Neural cell (in vitro differentiated cells): ENCODE results near the gene IQSEC1. TPM values are rescaled to one million over a fixed set of nuclear protein-coding genes. Genes with fewer than 3 reads are reported as not detected.

Experiments used
- H2AFZ ChIP-seq: fragments of 200-600, 300-800 bp; sonication (generic), shearing (Covaris generic); 2 replicates; pipeline ENCODE4 v1.6.0; 2014; ENCODE audit warnings: low read depth, mild to moderate bottlenecking, antibody characterized with exemption, low read length, moderate library complexity
- H3F3A ChIP-seq: fragments of 200-600 bp; shearing (Covaris generic); 2 replicates; pipeline ENCODE4 v1.6.1; 2016; ENCODE audit warnings: mild to moderate bottlenecking, moderate library complexity, mixed read lengths, antibody characterized with exemption, low read length; ENCODE audit not compliant: insufficient read depth, poor library complexity, severe bottlenecking
- H3K27ac ChIP-seq: fragments of 200-600, 300-800 bp; sonication (generic), shearing (Covaris generic); 2 replicates; pipeline ENCODE4 v1.5.1; 2014; ENCODE audit warnings: mild to moderate bottlenecking, low read length, moderate library complexity
- H3K27me3 ChIP-seq: fragments of 300-800, 200-600 bp; sonication (generic), shearing (Covaris generic); 2 replicates; pipeline ENCODE4 v1.6.0; 2014; ENCODE audit warnings: mild to moderate bottlenecking, low read depth, low read length, moderate library complexity; ENCODE audit not compliant: insufficient read depth
- H3K36me3 ChIP-seq: fragments of 300-800, 200-600 bp; sonication (generic), shearing (Covaris generic); 2 replicates; pipeline ENCODE4 v1.5.1; 2014; ENCODE audit warnings: mild to moderate bottlenecking, antibody characterized with exemption, low read length, moderate library complexity; ENCODE audit not compliant: insufficient read depth
- H3K4me2 ChIP-seq: fragments of 300-800, 200-600 bp; sonication (generic), shearing (Covaris generic); 2 replicates; pipeline ENCODE4 v1.6.0; 2014; ENCODE audit warnings: mild to moderate bottlenecking, low read length
- H3K4me3 ChIP-seq: fragments of 300-800, 200-600 bp; sonication (generic), shearing (Covaris generic); 2 replicates; pipeline ENCODE4 v1.5.1; 2014; ENCODE audit warnings: mild to moderate bottlenecking, low read length, moderate library complexity
- H3K79me2 ChIP-seq: fragments of 200-600 bp; shearing (Covaris generic); replicated peaks from 2 replicates; pipeline ENCODE4 v1.6.0; 2014; ENCODE audit warnings: mild to moderate bottlenecking, low read length, moderate library complexity; ENCODE audit not compliant: insufficient read depth
- H3K9ac ChIP-seq: fragments of 300-800, 200-600 bp; sonication (generic), shearing (Covaris generic); 2 replicates; pipeline ENCODE4 v1.6.1; 2016; ENCODE audit warnings: mild to moderate bottlenecking, low read length, mixed read lengths
- H3K9me2 ChIP-seq: fragments of 200-600 bp; shearing (Covaris generic); 2 replicates; pipeline ENCODE4 v1.6.1; 2016; ENCODE audit warnings: mild to moderate bottlenecking, low read length, mixed read lengths; ENCODE audit not compliant: insufficient read depth
- H3K9me3 ChIP-seq: fragments of 200-600, 300-800 bp; sonication (generic), shearing (Covaris generic); 2 replicates; pipeline ENCODE4 v1.6.1; 2016; ENCODE audit warnings: mild to moderate bottlenecking, mixed run types, low read length, moderate library complexity, mixed read lengths
- H4K20me1 ChIP-seq: fragments of 200-600 bp; shearing (Covaris generic); 2 replicates; pipeline ENCODE4 v1.6.1; 2016; ENCODE audit warnings: mild to moderate bottlenecking, mixed run types; ENCODE audit not compliant: insufficient read depth
- CTCF ChIP-seq: fragments of 450-650 bp; IDR thresholded peaks from 2 replicates; pipeline ENCODE4 v1.5.1; 2014; ENCODE audit warnings: antibody characterized with exemption, mild to moderate bottlenecking, moderate library complexity; ENCODE audit not compliant: poor library complexity, severe bottlenecking
- EP300 ChIP-seq: fragments of 450-650 bp; conservative IDR thresholded peaks from 2 replicates; pipeline ENCODE4 v1.6.1; 2014; ENCODE audit warnings: antibody characterized with exemption, mild to moderate bottlenecking, moderate library complexity; ENCODE audit not compliant: poor library complexity, severe bottlenecking
- EZH2 ChIP-seq: fragments of 200-600, 300-800 bp; shearing (Covaris generic), sonication (generic); IDR thresholded peaks from 2 replicates; pipeline ENCODE4 v1.6.1; 2014; ENCODE audit warnings: antibody characterized with exemption, low read length, borderline replicate concordance, mild to moderate bottlenecking; ENCODE audit not compliant: insufficient read depth, poor library complexity, severe bottlenecking
- MXI1 ChIP-seq: fragments of 450-650 bp; conservative IDR thresholded peaks from 2 replicates; pipeline ENCODE4 v1.6.1; 2014; ENCODE audit warnings: antibody characterized with exemption, mild to moderate bottlenecking; ENCODE audit not compliant: poor library complexity, severe bottlenecking
- POLR2AphosphoS5 ChIP-seq: IDR thresholded peaks from 2 replicates; pipeline ENCODE4 v1.6.1; 2012
- RAD21 ChIP-seq: fragments of 450-650 bp; conservative IDR thresholded peaks from 2 replicates; pipeline ENCODE4 v1.6.1; 2014; ENCODE audit warnings: antibody characterized with exemption, mild to moderate bottlenecking, moderate library complexity
- REST ChIP-seq: IDR thresholded peaks from 2 replicates; pipeline ENCODE4 v1.6.1; 2012; ENCODE audit warnings: borderline replicate concordance
- SMC3 ChIP-seq: fragments of 450-650 bp; conservative IDR thresholded peaks from 2 replicates; pipeline ENCODE4 v1.6.1; 2014; ENCODE audit warnings: antibody characterized with exemption, mild to moderate bottlenecking, moderate library complexity; ENCODE audit not compliant: poor library complexity
- TAF1 ChIP-seq: IDR thresholded peaks from 2 replicates; pipeline ENCODE4 v1.6.1; 2012; ENCODE audit warnings: low read depth
- polyA plus RNA-seq: library from polyadenylated mRNA; depleted of rRNA; stranded (reverse); fragments of >200 nt; gene quantifications from 2 replicates; pipeline ENCODE4 v1.2.3, GENCODE V29; 2014

The IQSEC1 gene
- polyA plus RNA-seq, 1 donor from 2014 or later = 6.0 TPM

- H4K20me1 ChIP-seq = no peaks in the 10 kb centered on the region
- no peaks in the 10 kb centered on the region for H3K27me3 ChIP-seq
- no peak overlapping the region for H3K27ac ChIP-seq
- H2AFZ ChIP-seq = no peak overlapping the region
- H3K9me2 ChIP-seq = no peaks in the 10 kb centered on the region
- H3K79me2 ChIP-seq = peaks cover 2% of the 10 kb centered on the region
- TF ChIP-seq MXI1 = no peak
- TF ChIP-seq RAD21 = no peak
- no peak for TF ChIP-seq POLR2AphosphoS5
- TF ChIP-seq EP300 = no peak
- TF ChIP-seq EZH2 = no peak
- no peak for TF ChIP-seq CTCF
- no peak for TF ChIP-seq TAF1
- TF ChIP-seq REST = no peak
- TF ChIP-seq SMC3 = no peak
- no peak overlapping the region for H3K9ac ChIP-seq
- H3K4me3 ChIP-seq = no peak overlapping the region
- H3K9me3 ChIP-seq = no peaks in the 10 kb centered on the region
- no peak overlapping the region for H3K4me2 ChIP-seq
- no peaks in the 10 kb centered on the region for H3K36me3 ChIP-seq
- H3F3A ChIP-seq = no peaks in the 10 kb centered on the region
Observed at GRCh38 chr3:13077431-13078162, 4.4 kb upstream of the IQSEC1 start.

GRCh38 chr3:13075986-13076654 lies 2.9 kb upstream of the IQSEC1 start:
- H3K9ac ChIP-seq = no peak overlapping the region
- H3K27me3 ChIP-seq = no peaks in the 10 kb centered on the region
- H2AFZ ChIP-seq = no peak overlapping the region
- H3K27ac ChIP-seq = no peak overlapping the region
- no peaks in the 10 kb centered on the region for H3K9me3 ChIP-seq
- H3F3A ChIP-seq = no peaks in the 10 kb centered on the region
- no peak overlapping the region for H3K4me2 ChIP-seq
- peaks cover 17% of the 10 kb centered on the region for H3K79me2 ChIP-seq
- no peaks in the 10 kb centered on the region for H3K36me3 ChIP-seq
- TF ChIP-seq MXI1 (no peak), CTCF (no peak), REST (no peak), SMC3 (no peak), EP300 (no peak), TAF1 (no peak), RAD21 (no peak), POLR2AphosphoS5 (no peak)
- H4K20me1 ChIP-seq = no peaks in the 10 kb centered on the region
- no peaks in the 10 kb centered on the region for H3K9me2 ChIP-seq
- no peak overlapping the region for H3K4me3 ChIP-seq
